Hepatocyte (in vitro differentiated cells): ENCODE results near the gene STX8. TPM values are rescaled to one million over a fixed set of nuclear protein-coding genes. Genes with fewer than 3 reads are reported as not detected.

Experiments
- DNase-seq: peaks from one replicate; pipeline ENCODE4 v3.0.0-alpha.2; 2016; ENCODE audit warnings: low spot score
- H2AFZ ChIP-seq: fragments of 200-600 bp; sonication (generic); 2 replicates; pipeline ENCODE4 v1.6.0; 2016; ENCODE audit warnings: antibody characterized with exemption, mild to moderate bottlenecking
- H3K27ac ChIP-seq: fragments of 200-600 bp; sonication (generic); 2 replicates; pipeline ENCODE4 v1.5.1; 2016; ENCODE audit warnings: mild to moderate bottlenecking
- H3K27me3 ChIP-seq: fragments of 200-600 bp; sonication (generic); 2 replicates; pipeline ENCODE4 v1.6.1; 2016
- H3K36me3 ChIP-seq: fragments of 200-600 bp; sonication (generic); replicated peaks from 2 replicates; pipeline ENCODE4 v1.5.1; 2016; ENCODE audit warnings: low read depth; ENCODE audit not compliant: insufficient read depth
- H3K4me1 ChIP-seq: fragments of 200-600 bp; sonication (generic); 2 replicates; pipeline ENCODE4 v1.5.1; 2016; ENCODE audit warnings: mild to moderate bottlenecking, moderate library complexity; ENCODE audit not compliant: insufficient read depth
- H3K4me2 ChIP-seq: fragments of 200-600 bp; sonication (generic); 2 replicates; pipeline ENCODE4 v1.6.0; 2016
- H3K4me3 ChIP-seq: fragments of 200-600 bp; sonication (generic); 2 replicates; pipeline ENCODE4 v1.5.1; 2016; ENCODE audit warnings: mild to moderate bottlenecking
- H3K79me2 ChIP-seq: fragments of 200-600 bp; sonication (generic); 2 replicates; pipeline ENCODE4 v1.6.0; 2017; ENCODE audit warnings: mild to moderate bottlenecking
- H3K9me2 ChIP-seq: fragments of 200-600 bp; sonication (generic); replicated peaks from 2 replicates; pipeline ENCODE4 v1.6.0; 2017; ENCODE audit warnings: mild to moderate bottlenecking; ENCODE audit not compliant: insufficient read depth
- H3K9me3 ChIP-seq: fragments of 200-600 bp; sonication (generic); 2 replicates; pipeline ENCODE4 v1.5.1; 2016; ENCODE audit warnings: low read depth, mild to moderate bottlenecking
- H4K20me1 ChIP-seq: fragments of 200-600 bp; sonication (generic); 2 replicates; pipeline ENCODE4 v1.6.0; 2016; ENCODE audit warnings: mild to moderate bottlenecking; ENCODE audit not compliant: insufficient read depth, poor library complexity, severe bottlenecking
- CTCF ChIP-seq: fragments of 200-600 bp; sonication (generic); IDR thresholded peaks from 2 replicates; pipeline ENCODE4 v1.5.1; 2016; ENCODE audit warnings: antibody characterized with exemption, mild to moderate bottlenecking; ENCODE audit not compliant: poor library complexity
- EZH2 ChIP-seq: fragments of 200-600 bp; sonication (generic); IDR thresholded peaks from 2 replicates; pipeline ENCODE4 v1.6.1; 2016; ENCODE audit warnings: antibody characterized with exemption, mild to moderate bottlenecking, borderline replicate concordance
- EZH2phosphoT487 ChIP-seq: fragments of 200-600 bp; sonication (generic); IDR thresholded peaks from one replicate; pipeline ENCODE4 v1.6.1; 2018; ENCODE audit warnings: antibody characterized with exemption, mild to moderate bottlenecking, low read depth, moderate library complexity; ENCODE audit not compliant: unreplicated experiment, severe bottlenecking
- WGBS: methylation state at CpG from one replicate; pipeline ENCODE4 v1.1.6; 2016; ENCODE audit warnings: low lambda C conversion rate; ENCODE audit errors: missing lambda C conversion rate; 5-methylcytosine and 5-hydroxymethylcytosine counted together
- polyA plus RNA-seq: library from polyadenylated mRNA; unstranded; fragments of >200 nt; fragmentation: Nextera tagmentation; extraction: Ambion mirVana; gene quantifications from 2 replicates; pipeline ENCODE4 v1.2.1, GENCODE V29; 2016
- total RNA-seq: library from RNA; depleted of rRNA; stranded (reverse); fragments of >200 nt; gene quantifications from 2 replicates; pipeline ENCODE4 v1.2.3, GENCODE V29; 2014

STX8 gene
- total and polyA plus RNA-seq, 2 experiments from 2014 or later: 40.6 to 64.7 TPM

- DNase-seq: no peak
- H4K20me1 ChIP-seq: no peaks in the 10 kb centered on the region
- no peaks in the 10 kb centered on the region for H3K79me2 ChIP-seq
- no peak overlapping the region for H3K4me3 ChIP-seq
- TF ChIP-seq CTCF (no peak), EZH2 (no peak), EZH2phosphoT487 (no peak)
- 89% methylated on average over 2 of the region's 2 CpGs for WGBS
- H3K9me3 ChIP-seq: no peaks in the 10 kb centered on the region
- H3K4me1 ChIP-seq: peaks cover 10% of the 10 kb centered on the region
- H3K27me3 ChIP-seq: no peaks in the 10 kb centered on the region
- no peak overlapping the region for H3K27ac ChIP-seq
- no peak overlapping the region for H2AFZ ChIP-seq
- no peaks in the 10 kb centered on the region for H3K9me2 ChIP-seq
- H3K4me2 ChIP-seq: no peak overlapping the region
- no peaks in the 10 kb centered on the region for H3K36me3 ChIP-seq
Observed at GRCh38 chr17:9406046-9406606, 169.5 kb downstream of the STX8 start.

- Histone ChIP-seq H3K27ac (no peak overlapping the region), H3K79me2 (no peaks in the 10 kb centered on the region), H3K4me1 (no peaks in the 10 kb centered on the region), H3K27me3 (no peaks in the 10 kb centered on the region), H3K36me3 (no peaks in the 10 kb centered on the region), H3K9me2 (no peaks in the 10 kb centered on the region), H3K4me3 (no peak overlapping the region), H4K20me1 (no peaks in the 10 kb centered on the region), H3K4me2 (no peak overlapping the region), H2AFZ (no peak overlapping the region), H3K9me3 (no peaks in the 10 kb centered on the region)
- DNase-seq: no peak
- TF ChIP-seq EZH2phosphoT487 (no peak), EZH2 (no peak), CTCF (no peak)
- WGBS: over 99% methylated on average over 4 of the region's 4 CpGs
Observed at GRCh38 chr17:9403257-9403656, 172.4 kb downstream of the STX8 start.

- no peak overlapping the region for H2AFZ ChIP-seq
- TF ChIP-seq EZH2: no peak
- peak; percentile 30 for TF ChIP-seq CTCF
- TF ChIP-seq EZH2phosphoT487: no peak
- H3K4me2 ChIP-seq: no peak overlapping the region
- H3K27me3 ChIP-seq: no peaks in the 10 kb centered on the region
- H3K9me3 ChIP-seq: no peaks in the 10 kb centered on the region
- peak; percentile 22 for DNase-seq
- H3K36me3 ChIP-seq: no peaks in the 10 kb centered on the region
- no peak overlapping the region for H3K4me3 ChIP-seq
- H3K9me2 ChIP-seq: no peaks in the 10 kb centered on the region
- no peaks in the 10 kb centered on the region for H3K4me1 ChIP-seq
- no peak overlapping the region for H3K27ac ChIP-seq
- WGBS: 86% methylated on average over 9 of the region's 9 CpGs
- H4K20me1 ChIP-seq: no peaks in the 10 kb centered on the region
- H3K79me2 ChIP-seq: no peaks in the 10 kb centered on the region
Observed at GRCh38 chr17:9402590-9403199, 172.9 kb downstream of the STX8 start.
